D721Med (cell line): ENCODE results near the gene IQCH.

Experiments used
- DNase-seq: peaks from one replicate; pipeline ENCODE4 v3.0.0; 2011; ENCODE audit warnings: low spot score; ENCODE audit not compliant: insufficient read length
- FAIRE-seq: peaks from 2 replicates; lab custom pipeline; 2011; peaks lifted over from hg19 to GRCh38; lab: Jason Lieb, UNC
- TF ChIP-seq, protein P1 (sequence below): IDR thresholded peaks from 2 replicates; pipeline ENCODE4 v1.5.1; 2012; ENCODE audit warnings: mild to moderate bottlenecking, control low read depth; ENCODE audit not compliant: insufficient read depth; ENCODE audit errors: missing control alignments

The IQCH gene

GRCh38 chr15:67469680-67470079 is 215.1 kb downstream of the IQCH start:
- DNase-seq (no peak), FAIRE-seq (no peak)
- TF ChIP-seq, protein P1, sequence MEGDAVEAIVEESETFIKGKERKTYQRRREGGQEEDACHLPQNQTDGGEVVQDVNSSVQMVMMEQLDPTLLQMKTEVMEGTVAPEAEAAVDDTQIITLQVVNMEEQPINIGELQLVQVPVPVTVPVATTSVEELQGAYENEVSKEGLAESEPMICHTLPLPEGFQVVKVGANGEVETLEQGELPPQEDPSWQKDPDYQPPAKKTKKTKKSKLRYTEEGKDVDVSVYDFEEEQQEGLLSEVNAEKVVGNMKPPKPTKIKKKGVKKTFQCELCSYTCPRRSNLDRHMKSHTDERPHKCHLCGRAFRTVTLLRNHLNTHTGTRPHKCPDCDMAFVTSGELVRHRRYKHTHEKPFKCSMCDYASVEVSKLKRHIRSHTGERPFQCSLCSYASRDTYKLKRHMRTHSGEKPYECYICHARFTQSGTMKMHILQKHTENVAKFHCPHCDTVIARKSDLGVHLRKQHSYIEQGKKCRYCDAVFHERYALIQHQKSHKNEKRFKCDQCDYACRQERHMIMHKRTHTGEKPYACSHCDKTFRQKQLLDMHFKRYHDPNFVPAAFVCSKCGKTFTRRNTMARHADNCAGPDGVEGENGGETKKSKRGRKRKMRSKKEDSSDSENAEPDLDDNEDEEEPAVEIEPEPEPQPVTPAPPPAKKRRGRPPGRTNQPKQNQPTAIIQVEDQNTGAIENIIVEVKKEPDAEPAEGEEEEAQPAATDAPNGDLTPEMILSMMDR = no peak

- FAIRE-seq (no peak), DNase-seq (no peak)
- TF ChIP-seq, protein P1 = no peak
These were observed 218.4 kb downstream of the IQCH start for GRCh38 chr15:67472957-67473356.

DNA sequence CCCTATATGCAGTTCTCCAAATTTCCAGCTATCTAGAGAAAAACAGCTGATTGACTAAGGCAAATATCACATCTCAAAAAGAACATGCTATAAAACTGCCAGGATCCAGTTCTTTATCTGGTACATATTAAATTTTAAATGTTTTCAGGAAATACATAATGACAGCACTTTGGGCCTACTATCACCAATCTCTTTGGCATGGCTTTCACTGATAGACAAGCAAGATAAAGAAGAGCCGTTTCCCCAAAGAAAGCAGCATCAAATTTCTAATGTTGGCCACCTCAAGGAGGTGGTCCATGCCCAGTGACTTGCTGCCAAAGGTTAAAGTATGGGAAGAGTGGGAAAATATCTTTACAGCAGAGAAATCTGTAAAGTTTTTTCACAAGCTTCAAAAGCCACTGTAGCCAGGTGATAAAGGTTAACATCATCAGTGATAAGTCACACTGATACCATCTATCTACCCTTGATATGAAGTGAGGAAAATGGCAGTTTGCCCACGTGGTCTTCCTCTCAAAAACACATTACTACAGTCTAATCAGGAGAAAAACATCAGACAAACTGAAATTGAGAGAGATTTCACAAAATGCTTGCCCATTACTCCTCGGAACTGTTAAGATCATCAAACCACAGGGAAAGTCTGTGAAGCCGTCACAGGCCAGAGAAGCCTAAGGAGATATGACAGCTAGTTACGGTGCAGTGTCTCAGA is 220.0 kb downstream of the IQCH start:
- DNase-seq (no peak), FAIRE-seq (no peak)
- TF ChIP-seq, protein P1 = no peak

DNA sequence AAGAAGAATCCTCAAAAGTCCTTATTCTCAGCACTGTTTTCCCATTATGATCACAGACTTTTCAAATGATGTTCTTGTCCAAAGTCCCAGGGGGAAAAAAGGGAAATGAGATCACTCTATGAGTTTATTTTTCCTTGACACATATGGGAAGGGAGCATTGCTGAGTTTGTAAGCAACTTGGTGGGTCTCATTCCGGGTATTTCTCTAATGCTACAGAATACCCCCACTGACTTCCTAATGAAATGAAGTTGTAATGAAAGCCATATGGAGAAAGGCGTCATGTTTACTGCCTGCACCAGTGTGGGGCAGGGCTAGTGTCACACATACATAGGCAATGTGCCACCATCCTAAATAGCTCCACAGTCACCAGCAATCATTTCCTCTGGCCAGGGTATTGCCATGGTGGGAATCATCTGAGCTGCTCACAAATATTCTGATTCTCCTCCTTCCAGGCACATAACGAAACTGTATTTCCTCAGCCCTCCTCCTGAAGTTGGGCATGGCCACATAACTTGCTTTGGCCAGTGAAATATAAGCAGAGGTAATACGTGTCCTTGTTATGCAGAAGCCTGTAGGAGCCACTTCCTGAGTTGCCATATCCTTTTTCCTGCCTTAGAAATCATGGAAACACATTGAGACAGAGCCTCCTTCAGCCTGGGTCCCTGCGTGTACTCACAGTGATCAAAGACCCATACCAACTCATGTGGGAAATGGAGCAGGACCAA is 225.4 kb downstream of the IQCH start:
- FAIRE-seq (no peak), DNase-seq (no peak)

DNA sequence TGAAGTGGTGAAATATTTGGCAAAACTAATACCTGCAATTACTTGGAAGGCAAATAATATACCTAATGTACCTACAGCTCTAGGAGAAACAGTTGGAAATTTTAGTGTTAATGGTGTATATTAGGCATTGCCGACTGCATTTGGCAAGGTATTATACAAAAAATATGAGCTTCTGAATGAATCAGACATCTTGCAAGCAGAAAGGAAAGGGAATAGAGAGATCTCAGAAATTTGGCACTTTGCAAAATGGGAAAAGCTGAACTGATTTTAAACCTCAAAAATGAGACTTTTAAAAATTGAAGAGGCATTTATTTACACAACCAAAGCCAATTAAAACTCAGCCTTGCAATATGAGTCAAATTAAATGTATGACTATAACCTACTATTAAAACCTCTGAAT is 226.2 kb downstream of the IQCH start:
- no peak for FAIRE-seq
- TF ChIP-seq, protein P1 = no peak
- no peak for DNase-seq

More for the DNA sequence above, 225.4 kb downstream of the IQCH start:
- TF ChIP-seq, protein P1 = no peak

- TF ChIP-seq, protein P1 = no peak
- DNase-seq (no peak), FAIRE-seq (no peak)
These were observed 227.1 kb downstream of the IQCH start for GRCh38 chr15:67481680-67482079.

DNA sequence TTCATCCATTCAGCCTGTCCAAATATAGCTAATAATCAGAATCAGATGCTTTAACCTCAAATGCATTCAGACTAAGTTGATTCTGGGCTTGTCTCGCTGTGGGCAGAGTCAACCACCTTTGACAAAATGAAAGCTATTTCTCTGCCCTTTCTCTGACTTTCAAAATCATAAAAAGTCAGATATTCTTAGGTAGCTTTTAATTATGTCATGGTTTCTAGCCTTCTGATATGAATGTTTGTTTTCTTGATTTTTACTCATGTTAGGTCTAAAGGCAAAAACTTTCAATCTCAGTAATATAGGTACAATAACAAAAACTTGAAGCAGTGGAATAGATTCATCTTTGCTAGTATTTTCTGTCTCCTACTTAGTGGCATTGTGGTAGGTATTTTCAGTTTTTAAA is 241.0 kb downstream of the IQCH start:
- FAIRE-seq (no peak), DNase-seq (no peak)

More for the DNA sequence above, 241.0 kb downstream of the IQCH start:
- TF ChIP-seq, protein P1 = no peak
